GM18951 (cell line): ENCODE data around the gene AP2A2.
"Not testable (repeated sequence)": the region's sequence is repeated elsewhere in the genome, so short reads cannot be mapped to it uniquely, and the experiment has no call there.

Source experiments
- POLR2A ChIP-seq: IDR thresholded peaks from 4 replicates; pipeline ENCODE4 v1.6.1; 2011; ENCODE audit warnings: mild to moderate bottlenecking; ENCODE audit not compliant: insufficient read length, insufficient read depth; ENCODE audit errors: extremely low read depth
- in situ Hi-C: fragments of 300-500 bp; cut with MboI; formaldehyde crosslinking; loops from one replicate; pipeline ENCODE4 v1.12.0; 2022; ENCODE audit warnings: low sequenced_read_pairs, mixed read lengths, inconsistent platforms; ENCODE audit not compliant: unreplicated experiment

The AP2A2 gene

GRCh38 chr11:969651-970205, 44.1 kb downstream of the AP2A2 start:
- in situ Hi-C loops: no loop called here
- no peak for TF ChIP-seq POLR2A

GRCh38 chr11:970319-970871, 44.7 kb downstream of the AP2A2 start:
- no peak for TF ChIP-seq POLR2A
- in situ Hi-C loops: no loop called here

GRCh38 chr11:971092-971690, 45.5 kb downstream of the AP2A2 start:
- TF ChIP-seq POLR2A: no peak
- in situ Hi-C loops: no loop called here

GRCh38 chr11:971731-972365, 46.2 kb downstream of the AP2A2 start:
- in situ Hi-C loops: no loop called here
- TF ChIP-seq POLR2A: no peak

- no peak for TF ChIP-seq POLR2A
- in situ Hi-C loops: no loop called here
Measured at GRCh38 chr11:972523-973211, 47.0 kb downstream of the AP2A2 start.

GRCh38 chr11:973237-973636, 47.6 kb downstream of the AP2A2 start:
- in situ Hi-C loops: no loop called here
- TF ChIP-seq POLR2A: no peak

GRCh38 chr11:975376-975775, 49.7 kb downstream of the AP2A2 start:
- in situ Hi-C loops: not testable (repeated sequence)

- TF ChIP-seq POLR2A: no peak
- in situ Hi-C loops: no loop called here
Measured at GRCh38 chr11:975827-976226, 50.2 kb downstream of the AP2A2 start.

GRCh38 chr11:976431-977160, 50.9 kb downstream of the AP2A2 start:
- in situ Hi-C loops: no loop called here
- no peak for TF ChIP-seq POLR2A

GRCh38 chr11:977830-978720, 52.4 kb downstream of the AP2A2 start:
- TF ChIP-seq POLR2A: no peak
- in situ Hi-C loops: no loop called here

- no peak for TF ChIP-seq POLR2A
- in situ Hi-C loops: no loop called here
Measured at GRCh38 chr11:978781-979180, 53.1 kb downstream of the AP2A2 start.
